ENCODE results near the gene DOK3. TPM values are rescaled to one million over a fixed set of nuclear protein-coding genes. Genes with fewer than 3 reads are reported as not detected.

DOK3 gene
- polyA plus RNA-seq, 4 donors, result 3.1 to 6.0 (median 4.1) TPM

DNA sequence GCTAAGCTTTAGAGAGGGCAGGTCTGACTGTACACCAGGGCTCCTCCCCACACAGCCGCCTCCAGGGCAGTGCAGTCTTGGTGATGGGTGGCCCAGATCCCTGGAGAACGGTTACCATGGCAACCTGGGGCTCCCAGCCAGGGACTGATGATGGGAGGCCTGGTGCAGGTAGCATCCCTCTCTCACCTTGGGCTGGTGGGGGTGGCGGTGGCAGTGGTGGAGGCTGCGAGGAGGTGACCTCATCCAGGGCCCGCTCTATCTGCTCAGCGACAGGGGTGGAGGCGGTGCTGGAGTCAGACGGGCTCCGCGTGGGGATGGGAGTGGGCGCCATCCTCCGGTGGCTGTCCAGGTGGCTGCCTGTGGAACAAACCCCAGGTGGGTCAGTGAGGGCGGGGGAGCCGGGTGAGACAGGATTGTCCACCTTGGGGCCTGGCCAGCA, 50.7 kb downstream of the DOK3 start:
- WGBS, 3 donors, result 89 to 91% (median 89%) methylated on average over 14 of the region's 14 CpGs
- FAIRE-seq (no peak), DNase-seq (no peak)
- Histone ChIP-seq H3K27ac (ENCODE audit: low read depth in 1 of 3, low read length in 2 of 3) (no peak overlapping the region), H3K27me3 (ENCODE audit: control insufficient read depth in 3 of 3, insufficient read depth in 3 of 3, low read length in 3 of 3) (no peaks in the 10 kb centered on the region), H3K4me3 (ENCODE audit: low read depth in 1 of 3, low read length in 3 of 3) (no peak overlapping the region), H3K9me3 (ENCODE audit: control insufficient read depth in 2 of 2, insufficient read depth in 1 of 2, low read depth in 1 of 2, low read length in 1 of 2) (no peaks in the 10 kb centered on the region), H3K4me1 (ENCODE audit: control insufficient read depth in 3 of 3, insufficient read depth in 2 of 3, low read depth in 1 of 3, low read length in 2 of 3) (peaks cover 0 to 12% (median 0%) of the 10 kb centered on the region in 3 donors), H3K36me3 (ENCODE audit: control insufficient read depth in 3 of 3, insufficient read depth in 2 of 3, low read depth in 1 of 3, low read length in 3 of 3) (peaks cover 0 to 52% (median 0%) of the 10 kb centered on the region in 3 donors)

DNA sequence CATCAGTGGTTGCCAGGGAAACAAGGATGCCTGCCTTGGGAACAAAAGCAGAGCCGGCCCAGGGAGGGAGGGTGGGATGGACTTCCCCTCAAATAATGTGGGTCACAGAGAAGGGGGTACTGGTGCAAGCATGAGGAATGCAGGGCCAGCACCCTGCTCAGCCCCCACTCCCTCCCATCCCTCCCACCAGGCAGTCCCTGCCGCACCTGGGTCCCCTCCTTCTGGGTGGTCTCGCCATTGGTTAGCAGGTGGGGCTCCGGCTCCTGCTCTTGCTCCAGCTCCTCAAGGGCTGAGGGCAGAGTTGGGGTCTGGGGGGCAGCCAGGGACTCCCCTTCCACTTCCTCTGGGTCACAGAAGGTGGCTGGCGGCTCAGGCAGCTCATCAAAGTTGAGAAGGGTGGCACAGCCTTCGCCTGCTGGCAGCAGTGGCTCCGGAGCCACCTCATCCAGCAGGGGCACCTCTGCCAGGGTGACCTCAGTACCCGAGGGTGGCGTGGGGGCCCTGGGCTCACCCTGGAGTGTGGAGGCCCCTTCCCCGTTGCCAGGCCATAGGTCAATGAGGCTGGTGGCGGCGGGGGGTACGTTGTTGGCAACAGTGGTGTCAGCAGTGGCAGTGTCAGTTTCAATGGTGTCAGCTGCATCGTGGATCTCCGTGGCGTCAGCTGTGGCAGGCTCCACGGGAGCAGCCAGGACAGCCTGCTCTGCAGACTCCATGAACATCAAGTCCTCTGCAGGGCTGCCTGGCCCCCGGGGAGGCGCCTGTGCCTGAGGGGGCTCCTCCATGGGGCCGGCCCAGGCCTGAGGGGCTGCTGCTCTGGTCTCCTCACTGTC, 51.6 kb downstream of the DOK3 start:
- peaks cover 0 to 4% (median 0%) of the 10 kb centered on the region in 3 donors for H3K27me3 ChIP-seq (ENCODE audit: control insufficient read depth in 3 of 3, insufficient read depth in 3 of 3, low read length in 3 of 3)
- peaks cover 0 to 17% (median 0%) of the 10 kb centered on the region in 3 donors for H3K4me1 ChIP-seq (ENCODE audit: control insufficient read depth in 3 of 3, insufficient read depth in 2 of 3, low read depth in 1 of 3, low read length in 2 of 3)
- H3K4me3 ChIP-seq (ENCODE audit: low read depth in 1 of 3, low read length in 3 of 3), result no peak overlapping the region
- peak overlapping the region in 1 of 3 donors; percentile 48 for H3K27ac ChIP-seq (ENCODE audit: low read depth in 1 of 3, low read length in 2 of 3)
- WGBS, 3 donors, result 78 to 89% (median 85%) methylated on average over 18 to 20 of the region's 20 CpGs
- DNase-seq (no peak), FAIRE-seq (no peak)
- no peaks in the 10 kb centered on the region for H3K9me3 ChIP-seq (ENCODE audit: control insufficient read depth in 2 of 2, insufficient read depth in 1 of 2, low read depth in 1 of 2, low read length in 1 of 2)
- H3K36me3 ChIP-seq (ENCODE audit: control insufficient read depth in 3 of 3, insufficient read depth in 2 of 3, low read depth in 1 of 3, low read length in 3 of 3), result peaks cover 0 to 52% (median 0%) of the 10 kb centered on the region in 3 donors

DNA sequence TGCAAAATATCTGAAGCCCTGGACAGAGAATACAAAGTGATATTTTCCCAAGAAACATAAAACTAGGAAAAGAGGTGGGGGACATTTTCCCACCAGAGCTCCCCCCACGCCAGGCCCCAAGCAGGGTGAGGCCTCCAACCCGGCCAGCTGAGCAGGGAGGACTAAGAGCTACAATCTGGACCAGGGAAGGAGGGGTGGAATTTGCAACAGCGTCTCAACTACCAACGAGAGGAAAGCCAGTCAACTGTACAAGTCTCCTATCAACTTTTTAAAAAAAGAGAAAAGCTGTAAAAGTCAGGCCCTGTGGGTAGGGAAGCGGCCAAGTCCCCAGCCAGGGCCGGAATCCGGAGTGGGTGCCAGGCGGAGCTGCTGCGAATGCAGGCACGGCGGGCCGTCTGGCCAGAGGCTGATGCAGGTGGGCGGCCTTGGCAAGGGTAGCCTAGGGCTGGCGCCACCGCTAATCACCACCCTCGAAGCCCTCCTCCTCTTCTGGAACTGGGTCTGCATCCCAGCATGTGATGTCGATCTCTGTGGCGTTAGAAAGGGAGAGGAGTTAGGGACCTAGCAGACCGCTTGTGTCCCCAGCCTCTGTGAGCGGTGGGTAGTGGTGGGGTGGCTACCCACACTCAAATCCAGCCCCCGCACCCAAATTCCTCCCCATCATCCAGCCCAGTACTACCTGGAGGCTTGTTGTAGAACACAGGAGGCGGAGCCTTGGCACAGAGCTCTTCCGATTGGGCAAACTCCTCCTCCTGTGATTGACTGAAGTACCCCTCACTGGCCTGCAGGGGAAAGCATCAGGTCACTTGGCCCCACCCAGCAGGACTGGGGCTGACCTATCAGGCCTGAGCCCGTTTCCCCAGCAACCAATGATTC, 52.4 kb downstream of the DOK3 start:
- H3K36me3 ChIP-seq (ENCODE audit: control insufficient read depth in 3 of 3, insufficient read depth in 2 of 3, low read depth in 1 of 3, low read length in 3 of 3), result peaks cover 0 to 46% (median 0%) of the 10 kb centered on the region in 3 donors
- FAIRE-seq, result no peak
- no peak overlapping the region for H3K4me3 ChIP-seq (ENCODE audit: low read depth in 1 of 3, low read length in 3 of 3)
- H3K9me3 ChIP-seq (ENCODE audit: control insufficient read depth in 2 of 2, insufficient read depth in 1 of 2, low read depth in 1 of 2, low read length in 1 of 2), result no peaks in the 10 kb centered on the region
- DNase-seq, result peak; percentile 81 to 85
- peaks cover 0 to 4% (median 0%) of the 10 kb centered on the region in 3 donors for H3K27me3 ChIP-seq (ENCODE audit: control insufficient read depth in 3 of 3, insufficient read depth in 3 of 3, low read length in 3 of 3)
- H3K4me1 ChIP-seq (ENCODE audit: control insufficient read depth in 3 of 3, insufficient read depth in 2 of 3, low read depth in 1 of 3, low read length in 2 of 3), result peaks cover 0 to 17% (median 0%) of the 10 kb centered on the region in 3 donors
- WGBS, 3 donors, result 80 to 87% (median 81%) methylated on average over 24 of the region's 24 CpGs
- no peak overlapping the region for H3K27ac ChIP-seq (ENCODE audit: low read depth in 1 of 3, low read length in 2 of 3)

DNA sequence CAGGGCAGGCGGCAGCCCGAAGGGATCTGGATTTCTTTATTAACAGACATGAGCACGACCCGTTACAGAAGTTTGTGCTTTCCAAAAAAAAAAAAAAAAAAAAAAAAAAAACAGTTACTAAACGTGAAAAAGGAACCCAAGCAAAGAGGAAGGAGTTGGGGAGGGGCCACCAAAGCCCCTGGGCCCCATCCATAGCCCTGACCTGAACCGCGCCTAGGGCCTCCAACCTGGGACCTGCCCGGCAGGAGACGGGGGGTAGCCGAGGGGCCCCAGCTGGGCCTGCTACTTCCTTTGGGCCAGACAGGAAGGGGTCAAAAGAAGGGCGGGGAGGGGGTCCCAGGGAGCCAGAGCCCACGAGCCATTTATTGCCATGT, 53.0 kb downstream of the DOK3 start:
- Histone ChIP-seq H3K36me3 (ENCODE audit: control insufficient read depth in 3 of 3, insufficient read depth in 2 of 3, low read depth in 1 of 3, low read length in 3 of 3) (peaks cover 0 to 43% (median 0%) of the 10 kb centered on the region in 3 donors), H3K4me3 (ENCODE audit: low read depth in 1 of 3, low read length in 3 of 3) (no peak overlapping the region), H3K9me3 (ENCODE audit: control insufficient read depth in 2 of 2, insufficient read depth in 1 of 2, low read depth in 1 of 2, low read length in 1 of 2) (no peaks in the 10 kb centered on the region), H3K27me3 (ENCODE audit: control insufficient read depth in 3 of 3, insufficient read depth in 3 of 3, low read length in 3 of 3) (peaks cover 0 to 4% (median 0%) of the 10 kb centered on the region in 3 donors), H3K27ac (ENCODE audit: low read depth in 1 of 3, low read length in 2 of 3) (no peak overlapping the region), H3K4me1 (ENCODE audit: control insufficient read depth in 3 of 3, insufficient read depth in 2 of 3, low read depth in 1 of 3, low read length in 2 of 3) (peaks cover 0 to 17% (median 0%) of the 10 kb centered on the region in 3 donors)
- DNase-seq, result no peak
- no peak for FAIRE-seq
- 27 to 33% (median 29%) methylated on average over 11 to 12 of the region's 12 CpGs for WGBS, 3 donors

DNA sequence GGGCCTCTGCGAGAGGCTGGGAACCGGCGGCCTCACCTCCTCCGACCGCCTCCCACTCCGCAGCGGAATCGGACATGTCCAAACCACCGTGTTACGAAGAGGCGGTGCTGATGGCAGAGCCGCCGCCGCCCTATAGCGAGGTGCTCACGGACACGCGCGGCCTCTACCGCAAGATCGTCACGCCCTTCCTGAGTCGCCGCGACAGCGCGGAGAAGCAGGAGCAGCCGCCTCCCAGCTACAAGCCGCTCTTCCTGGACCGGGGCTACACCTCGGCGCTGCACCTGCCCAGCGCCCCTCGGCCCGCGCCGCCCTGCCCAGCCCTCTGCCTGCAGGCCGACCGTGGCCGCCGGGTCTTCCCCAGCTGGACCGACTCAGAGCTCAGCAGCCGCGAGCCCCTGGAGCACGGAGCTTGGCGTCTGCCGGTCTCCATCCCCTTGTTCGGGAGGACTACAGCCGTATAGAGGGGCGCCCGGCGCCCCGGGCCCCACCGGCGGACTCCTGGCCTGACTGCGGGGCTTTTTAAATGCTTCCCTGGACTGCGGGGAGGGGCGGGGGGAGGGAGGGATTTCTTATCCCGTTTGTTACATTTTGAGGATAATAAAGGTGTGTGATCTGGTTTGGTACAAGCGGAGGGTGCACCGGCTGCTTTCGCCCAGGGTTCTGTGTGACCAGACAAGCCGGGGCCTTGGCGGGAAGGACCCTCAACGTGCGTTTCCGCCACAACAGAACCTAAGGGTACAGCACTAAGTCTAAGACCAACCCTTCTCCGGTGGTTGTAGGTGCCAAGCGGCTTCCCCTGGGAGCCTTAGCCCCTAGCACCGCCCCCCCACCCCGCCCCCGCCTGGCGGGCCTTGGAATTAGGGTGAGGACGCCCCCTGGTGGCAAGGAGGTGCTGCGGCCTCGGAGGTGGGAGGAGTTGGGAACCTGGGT, 53.7 kb downstream of the DOK3 start:
- peaks cover 0 to 39% (median 0%) of the 10 kb centered on the region in 3 donors for H3K36me3 ChIP-seq (ENCODE audit: control insufficient read depth in 3 of 3, insufficient read depth in 2 of 3, low read depth in 1 of 3, low read length in 3 of 3)
- peak overlapping the region; percentile 76 to 89 (median 77) for H3K27ac ChIP-seq (ENCODE audit: low read depth in 1 of 3, low read length in 2 of 3)
- peak; percentile 89 to 97 for DNase-seq
- H3K9me3 ChIP-seq (ENCODE audit: control insufficient read depth in 2 of 2, insufficient read depth in 1 of 2, low read depth in 1 of 2, low read length in 1 of 2), result no peaks in the 10 kb centered on the region
- 0 to 1% (median 0%) methylated on average over 55 to 76 of the region's 76 CpGs for WGBS, 3 donors
- peak overlapping the region; percentile 43 to 71 (median 63) for H3K4me3 ChIP-seq (ENCODE audit: low read depth in 1 of 3, low read length in 3 of 3)
- peaks cover 0 to 17% (median 0%) of the 10 kb centered on the region in 3 donors for H3K4me1 ChIP-seq (ENCODE audit: control insufficient read depth in 3 of 3, insufficient read depth in 2 of 3, low read depth in 1 of 3, low read length in 2 of 3)
- no peak for FAIRE-seq
- H3K27me3 ChIP-seq (ENCODE audit: control insufficient read depth in 3 of 3, insufficient read depth in 3 of 3, low read length in 3 of 3), result peaks cover 0 to 4% (median 0%) of the 10 kb centered on the region in 3 donors

DNA sequence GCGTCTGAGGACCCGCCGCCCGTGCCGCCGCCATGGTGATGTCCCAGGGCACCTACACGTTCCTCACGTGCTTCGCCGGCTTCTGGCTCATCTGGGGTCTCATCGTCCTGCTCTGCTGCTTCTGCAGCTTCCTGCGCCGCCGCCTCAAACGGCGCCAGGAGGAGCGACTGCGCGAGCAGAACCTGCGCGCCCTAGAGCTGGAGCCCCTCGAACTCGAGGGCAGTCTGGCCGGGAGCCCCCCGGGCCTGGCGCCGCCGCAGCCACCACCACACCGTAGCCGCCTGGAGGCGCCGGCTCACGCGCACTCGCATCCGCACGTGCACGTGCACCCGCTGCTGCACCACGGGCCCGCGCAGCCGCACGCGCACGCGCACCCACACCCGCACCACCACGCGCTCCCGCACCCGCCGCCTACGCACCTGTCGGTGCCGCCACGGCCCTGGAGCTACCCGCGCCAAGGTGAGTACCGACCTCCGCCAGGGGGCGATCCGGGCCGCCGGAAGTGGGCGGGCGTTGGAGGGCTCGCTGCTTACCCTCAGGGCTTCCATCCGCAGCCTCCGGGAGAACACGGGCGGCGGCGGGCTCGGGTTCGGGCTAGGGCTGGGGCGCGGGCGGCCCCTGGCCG, 54.5 kb downstream of the DOK3 start:
- peaks cover 0 to 33% (median 0%) of the 10 kb centered on the region in 3 donors for H3K36me3 ChIP-seq (ENCODE audit: control insufficient read depth in 3 of 3, insufficient read depth in 2 of 3, low read depth in 1 of 3, low read length in 3 of 3)

DNA sequence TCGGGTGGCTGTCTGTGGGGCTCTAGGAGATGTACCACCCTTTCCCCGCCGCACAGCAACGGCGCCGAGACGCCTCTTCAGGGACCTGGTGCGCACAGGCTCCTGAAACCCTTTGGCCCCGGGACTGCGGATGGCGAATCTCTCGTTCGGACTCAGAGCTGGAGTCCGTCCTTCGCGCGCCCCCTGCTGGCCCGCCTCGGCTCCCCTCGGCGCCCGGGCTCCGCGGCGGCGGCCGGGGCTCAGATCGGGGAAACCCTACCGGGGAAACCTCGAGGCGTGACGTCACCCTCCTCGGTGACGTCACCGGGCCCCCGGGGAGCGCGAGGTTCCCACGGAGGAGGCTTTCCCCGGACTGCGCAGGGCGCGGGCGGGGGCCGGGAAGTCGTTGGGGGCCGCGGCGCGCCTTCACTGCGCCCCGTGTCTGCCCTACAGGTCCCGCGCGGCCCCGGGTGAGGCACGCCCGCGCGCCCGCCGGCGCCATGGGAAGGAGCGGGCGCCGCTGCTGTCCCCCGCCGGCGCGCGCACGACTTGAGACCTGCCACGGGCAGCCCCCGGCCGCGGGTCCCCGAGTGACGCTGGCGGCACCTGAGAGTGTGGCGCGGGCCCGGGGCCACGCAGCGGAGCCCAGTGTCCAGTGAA, 55.1 kb downstream of the DOK3 start:
- H3K27me3 ChIP-seq (ENCODE audit: control insufficient read depth in 3 of 3, insufficient read depth in 3 of 3, low read length in 3 of 3), result peaks cover 0 to 6% (median 0%) of the 10 kb centered on the region in 3 donors
- H3K27ac ChIP-seq (ENCODE audit: low read depth in 1 of 3, low read length in 2 of 3), result peak overlapping the region; percentile 58 to 89 (median 76)
- no peak for FAIRE-seq
- WGBS, 3 donors, result 0% methylated on average over 47 to 84 of the region's 84 CpGs
- H3K4me3 ChIP-seq (ENCODE audit: low read depth in 1 of 3, low read length in 3 of 3), result peak overlapping the region; percentile 47 to 71 (median 53)
- H3K36me3 ChIP-seq (ENCODE audit: control insufficient read depth in 3 of 3, insufficient read depth in 2 of 3, low read depth in 1 of 3, low read length in 3 of 3), result peaks cover 0 to 28% (median 0%) of the 10 kb centered on the region in 3 donors
- no peaks in the 10 kb centered on the region for H3K9me3 ChIP-seq (ENCODE audit: control insufficient read depth in 2 of 2, insufficient read depth in 1 of 2, low read depth in 1 of 2, low read length in 1 of 2)
- peak; percentile 91 to 97 for DNase-seq
- peaks cover 0 to 17% (median 0%) of the 10 kb centered on the region in 3 donors for H3K4me1 ChIP-seq (ENCODE audit: control insufficient read depth in 3 of 3, insufficient read depth in 2 of 3, low read depth in 1 of 3, low read length in 2 of 3)

More for the DNA sequence above, 54.5 kb downstream of the DOK3 start:
- peak overlapping the region; percentile 47 to 71 (median 63) for H3K4me3 ChIP-seq (ENCODE audit: low read depth in 1 of 3, low read length in 3 of 3)
- H3K4me1 ChIP-seq (ENCODE audit: control insufficient read depth in 3 of 3, insufficient read depth in 2 of 3, low read depth in 1 of 3, low read length in 2 of 3), result peaks cover 0 to 17% (median 0%) of the 10 kb centered on the region in 3 donors
- H3K27ac ChIP-seq (ENCODE audit: low read depth in 1 of 3, low read length in 2 of 3), result peak overlapping the region; percentile 76 to 89 (median 77)
- FAIRE-seq (no peak), DNase-seq (peak; percentile 86 to 95)
- H3K9me3 ChIP-seq (ENCODE audit: control insufficient read depth in 2 of 2, insufficient read depth in 1 of 2, low read depth in 1 of 2, low read length in 1 of 2), result no peaks in the 10 kb centered on the region
- H3K27me3 ChIP-seq (ENCODE audit: control insufficient read depth in 3 of 3, insufficient read depth in 3 of 3, low read length in 3 of 3), result peaks cover 0 to 4% (median 0%) of the 10 kb centered on the region in 3 donors
- WGBS, 3 donors, result 0 to 1% (median 0%) methylated on average over 55 to 80 of the region's 80 CpGs
